ENCODE measurements around the gene PKLR.
A peak's percentile ranks its signal among the peaks of the same experiment; 100 is the strongest.
"Not testable (repeated sequence)": the region's sequence is repeated elsewhere in the genome, so short reads cannot be mapped to it uniquely, and the experiment has no call there.

The PKLR gene

GRCh38 chr1:155318082-155318481 lies 16.8 kb upstream of the PKLR start:
- no peak for DNase-seq (ENCODE audit: low read depth, low spot score)

GRCh38 chr1:155316922-155317321 lies 15.7 kb upstream of the PKLR start:
- no peak for DNase-seq (ENCODE audit: low read depth, low spot score)

- no peak for DNase-seq (ENCODE audit: low read depth, low spot score)
Observed at GRCh38 chr1:155313261-155313660, 12.0 kb upstream of the PKLR start.

GRCh38 chr1:155309423-155310021 lies 8.3 kb upstream of the PKLR start:
- no peak for DNase-seq (ENCODE audit: low read depth, low spot score)

GRCh38 chr1:155308493-155309422 lies 7.5 kb upstream of the PKLR start, which contains the start of gene FDPS:
TSS of gene FDPS (plus strand) at chr1:155308866. CDS start at chr1:155309790, 924 bp downstream.
- peak; percentile 96 for DNase-seq (ENCODE audit: low read depth, low spot score)

- no peak for DNase-seq (ENCODE audit: low read depth, low spot score)
Observed at GRCh38 chr1:155307247-155307740, 6.1 kb upstream of the PKLR start.

- DNase-seq (ENCODE audit: low read depth, low spot score), result no peak
Observed at GRCh38 chr1:155305881-155306391, 4.7 kb upstream of the PKLR start.

- DNase-seq (ENCODE audit: low read depth, low spot score), result no peak
Observed at GRCh38 chr1:155304558-155305063, 3.4 kb upstream of the PKLR start.

GRCh38 chr1:155300553-155301329 lies 497 bp downstream of the PKLR start:
- no peak for DNase-seq (ENCODE audit: low read depth, low spot score)

GRCh38 chr1:155300024-155300423 lies 1.2 kb downstream of the PKLR start:
- DNase-seq (ENCODE audit: low read depth, low spot score), result no peak

GRCh38 chr1:155297384-155297783 lies 3.9 kb downstream of the PKLR start:
- no peak for DNase-seq (ENCODE audit: low read depth, low spot score)

GRCh38 chr1:155296661-155297060 lies 4.6 kb downstream of the PKLR start:
- no peak for DNase-seq (ENCODE audit: low read depth, low spot score)

GRCh38 chr1:155295942-155296267 lies 5.3 kb downstream of the PKLR start:
- no peak for DNase-seq (ENCODE audit: low read depth, low spot score)

- no peak for DNase-seq (ENCODE audit: low read depth, low spot score)
Observed at GRCh38 chr1:155295183-155295941, 5.9 kb downstream of the PKLR start.

GRCh38 chr1:155294520-155295182 lies 6.6 kb downstream of the PKLR start:
- no peak for DNase-seq (ENCODE audit: low read depth, low spot score)

GRCh38 chr1:155293086-155293749 lies 8.0 kb downstream of the PKLR start:
- no peak for DNase-seq (ENCODE audit: low read depth, low spot score)

GRCh38 chr1:155291006-155291405 lies 10.2 kb downstream of the PKLR start:
- not testable (repeated sequence) for DNase-seq (ENCODE audit: low read depth, low spot score)

GRCh38 chr1:155287987-155288543 lies 13.2 kb downstream of the PKLR start:
- no peak for DNase-seq (ENCODE audit: low read depth, low spot score)

GRCh38 chr1:155286544-155286943 lies 14.7 kb downstream of the PKLR start:
- no peak for DNase-seq (ENCODE audit: low read depth, low spot score)
